ENCODE data around the gene HSDL2.

DNA sequence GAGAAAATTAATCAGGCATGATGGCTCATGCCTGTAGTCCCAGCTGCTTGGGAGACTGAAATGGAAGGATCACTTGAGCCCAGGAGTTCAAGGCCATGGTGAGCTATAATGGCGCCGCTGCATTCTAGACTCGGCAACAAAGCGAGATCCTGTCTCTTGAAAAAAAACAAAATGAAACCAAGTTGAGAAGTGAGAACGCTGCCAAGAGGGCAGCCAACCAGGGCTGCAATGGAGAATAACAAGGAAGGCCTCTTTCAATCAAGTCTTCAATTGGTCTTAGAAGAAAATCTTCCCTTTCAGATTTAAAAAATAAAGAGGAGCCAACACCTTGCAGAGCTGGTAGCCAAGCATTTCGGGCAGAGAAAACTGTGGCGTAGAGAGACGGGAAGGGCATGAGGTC is 121.4 kb downstream of the HSDL2 start:
- TF ChIP-seq POLR2A (IDR thresholded peaks at IDR 0.05) = no peak
- TF ChIP-seq, protein P1, sequence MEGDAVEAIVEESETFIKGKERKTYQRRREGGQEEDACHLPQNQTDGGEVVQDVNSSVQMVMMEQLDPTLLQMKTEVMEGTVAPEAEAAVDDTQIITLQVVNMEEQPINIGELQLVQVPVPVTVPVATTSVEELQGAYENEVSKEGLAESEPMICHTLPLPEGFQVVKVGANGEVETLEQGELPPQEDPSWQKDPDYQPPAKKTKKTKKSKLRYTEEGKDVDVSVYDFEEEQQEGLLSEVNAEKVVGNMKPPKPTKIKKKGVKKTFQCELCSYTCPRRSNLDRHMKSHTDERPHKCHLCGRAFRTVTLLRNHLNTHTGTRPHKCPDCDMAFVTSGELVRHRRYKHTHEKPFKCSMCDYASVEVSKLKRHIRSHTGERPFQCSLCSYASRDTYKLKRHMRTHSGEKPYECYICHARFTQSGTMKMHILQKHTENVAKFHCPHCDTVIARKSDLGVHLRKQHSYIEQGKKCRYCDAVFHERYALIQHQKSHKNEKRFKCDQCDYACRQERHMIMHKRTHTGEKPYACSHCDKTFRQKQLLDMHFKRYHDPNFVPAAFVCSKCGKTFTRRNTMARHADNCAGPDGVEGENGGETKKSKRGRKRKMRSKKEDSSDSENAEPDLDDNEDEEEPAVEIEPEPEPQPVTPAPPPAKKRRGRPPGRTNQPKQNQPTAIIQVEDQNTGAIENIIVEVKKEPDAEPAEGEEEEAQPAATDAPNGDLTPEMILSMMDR (IDR thresholded peaks at IDR 0.05) = no peak

Measured in testis (tissue), 2 donors.